BLaER1 treated with 17β-estradiol and CSF1 and Interleukin-3, amounts not matched to agents 10 nM and 100 nM (cell line): ENCODE measurements around the gene FAM193A.

Experiments used
- H3K27ac ChIP-seq, 11 experiments: shearing (Covaris generic); formaldehyde crosslinking; 2 replicates each; pipeline ENCODE4 v1.8.1; 2022
- H3K27me3 ChIP-seq, 11 experiments: shearing (Covaris generic); formaldehyde crosslinking; 2 replicates each; pipeline ENCODE4 v1.8.1; 2022
- H3K36me3 ChIP-seq, 11 experiments: shearing (Covaris generic); formaldehyde crosslinking; 2 replicates each; pipeline ENCODE4 v1.8.1; 2022
- H3K4me1 ChIP-seq, 10 experiments: shearing (Covaris generic); formaldehyde crosslinking; 2 replicates each; pipeline ENCODE4 v1.8.1; 2022
- H3K4me2 ChIP-seq, 11 experiments: shearing (Covaris generic); formaldehyde crosslinking; 2 replicates each; pipeline ENCODE4 v1.8.1; 2022
- H3K4me3 ChIP-seq, 10 experiments: shearing (Covaris generic); formaldehyde crosslinking; 2 replicates each; pipeline ENCODE4 v1.8.1; 2022
- H3K9ac ChIP-seq, 11 experiments: shearing (Covaris generic); formaldehyde crosslinking; 2 replicates each; pipeline ENCODE4 v1.8.1; 2022
- H3K9me3 ChIP-seq, 11 experiments: shearing (Covaris generic); formaldehyde crosslinking; replicated peaks in 1 of 11; 2 replicates each; pipeline ENCODE4 v1.8.1; 2022
- H4K20me1 ChIP-seq, 11 experiments: shearing (Covaris generic); formaldehyde crosslinking; 2 replicates each; pipeline ENCODE4 v1.8.1; 2022
- Cebpa-rat ChIP-seq, 11 experiments: shearing (Covaris generic); IDR thresholded peaks; 2 replicates each; pipeline ENCODE4 v1.8.1; 2022

FAM193A gene

GRCh38 chr4:2642968-2643367, 106.5 kb downstream of the FAM193A start:
- Histone ChIP-seq H3K9ac (no peak overlapping the region), H3K9me3 (peaks cover 0 to 1% (median 0%) of the 10 kb centered on the region in 11 experiments; a peak in 1 of 22 replicates), H4K20me1 (peaks cover 9 to 59% (median 42%) of the 10 kb centered on the region in 11 experiments; a peak in 19 of 22 replicates), H3K4me2 (no peak overlapping the region), H3K27me3 (no peaks in the 10 kb centered on the region), H3K36me3 (peaks cover 90 to 99% (median 96%) of the 10 kb centered on the region in 11 experiments), H3K4me1 (no peaks in the 10 kb centered on the region), H3K4me3 (no peak overlapping the region), H3K27ac (no peak overlapping the region)
- TF ChIP-seq Cebpa-rat (IDR thresholded peaks at IDR 0.05): no peak

GRCh38 chr4:2643555-2643954, 107.1 kb downstream of the FAM193A start:
- TF ChIP-seq Cebpa-rat (IDR thresholded peaks at IDR 0.05): no peak
- Histone ChIP-seq H3K27me3 (no peaks in the 10 kb centered on the region), H3K9me3 (peaks cover 0 to 7% (median 4%) of the 10 kb centered on the region in 11 experiments; a peak in 9 of 22 replicates), H4K20me1 (peaks cover 4 to 59% (median 36%) of the 10 kb centered on the region in 11 experiments; a peak in 18 of 22 replicates), H3K4me1 (no peaks in the 10 kb centered on the region), H3K4me3 (no peak overlapping the region), H3K27ac (no peak overlapping the region), H3K4me2 (no peak overlapping the region), H3K36me3 (peaks cover 90 to 99% (median 96%) of the 10 kb centered on the region in 11 experiments), H3K9ac (no peak overlapping the region)

DNA sequence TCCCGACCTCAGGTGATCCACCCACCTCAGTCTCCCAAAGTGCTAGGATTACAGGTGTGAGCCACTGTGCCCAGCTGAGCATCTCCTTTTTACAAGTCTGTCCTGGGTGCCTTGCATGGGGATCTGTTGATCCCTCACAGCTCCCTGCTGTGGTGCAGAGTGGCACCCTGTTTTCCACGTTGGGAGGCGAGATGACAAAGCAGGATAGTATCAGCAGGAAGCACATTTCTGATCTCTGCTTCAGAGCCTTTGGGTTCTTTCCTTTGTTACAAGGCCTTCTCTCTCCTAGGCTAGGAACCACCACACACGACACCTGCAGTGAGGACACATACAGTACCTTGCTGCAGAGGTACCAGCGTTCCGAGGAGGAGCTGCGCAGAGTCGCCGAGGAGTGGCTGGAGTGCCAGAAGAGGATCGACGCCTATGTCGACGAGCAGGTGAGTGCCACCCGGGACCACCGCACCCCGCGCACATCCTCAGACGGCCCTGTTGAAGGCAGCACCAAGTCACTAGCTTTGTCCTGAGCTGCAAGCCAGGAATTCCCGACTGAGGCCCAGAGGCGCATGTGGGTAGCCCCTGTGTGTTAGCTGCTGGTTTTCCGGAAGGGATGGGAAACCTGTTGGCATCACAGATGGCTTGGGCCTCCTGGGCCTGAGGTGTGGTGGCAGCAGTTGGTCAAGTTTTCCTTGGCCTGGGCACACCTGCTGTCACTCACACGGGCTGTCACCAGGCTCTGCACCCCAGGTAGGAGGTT, 110.1 kb downstream of the FAM193A start:
- no peak overlapping the region for H3K27ac ChIP-seq
- no peak for TF ChIP-seq Cebpa-rat (IDR thresholded peaks at IDR 0.05)
- H3K4me1 ChIP-seq: peaks cover under 1 to 16% (median 8%) of the 10 kb centered on the region in 10 experiments; a peak in 19 of 20 replicates
- H3K27me3 ChIP-seq: no peaks in the 10 kb centered on the region
- no peak overlapping the region for H3K4me2 ChIP-seq
- peaks cover 0 to 50% (median 23%) of the 10 kb centered on the region in 11 experiments; a peak in 16 of 22 replicates for H4K20me1 ChIP-seq
- H3K9me3 ChIP-seq: peaks cover 0 to 33% (median 23%) of the 10 kb centered on the region in 11 experiments; a peak in 15 of 22 replicates
- no peak overlapping the region for H3K9ac ChIP-seq
- no peak overlapping the region for H3K4me3 ChIP-seq
- peaks cover 90 to 99% (median 96%) of the 10 kb centered on the region in 11 experiments for H3K36me3 ChIP-seq

DNA sequence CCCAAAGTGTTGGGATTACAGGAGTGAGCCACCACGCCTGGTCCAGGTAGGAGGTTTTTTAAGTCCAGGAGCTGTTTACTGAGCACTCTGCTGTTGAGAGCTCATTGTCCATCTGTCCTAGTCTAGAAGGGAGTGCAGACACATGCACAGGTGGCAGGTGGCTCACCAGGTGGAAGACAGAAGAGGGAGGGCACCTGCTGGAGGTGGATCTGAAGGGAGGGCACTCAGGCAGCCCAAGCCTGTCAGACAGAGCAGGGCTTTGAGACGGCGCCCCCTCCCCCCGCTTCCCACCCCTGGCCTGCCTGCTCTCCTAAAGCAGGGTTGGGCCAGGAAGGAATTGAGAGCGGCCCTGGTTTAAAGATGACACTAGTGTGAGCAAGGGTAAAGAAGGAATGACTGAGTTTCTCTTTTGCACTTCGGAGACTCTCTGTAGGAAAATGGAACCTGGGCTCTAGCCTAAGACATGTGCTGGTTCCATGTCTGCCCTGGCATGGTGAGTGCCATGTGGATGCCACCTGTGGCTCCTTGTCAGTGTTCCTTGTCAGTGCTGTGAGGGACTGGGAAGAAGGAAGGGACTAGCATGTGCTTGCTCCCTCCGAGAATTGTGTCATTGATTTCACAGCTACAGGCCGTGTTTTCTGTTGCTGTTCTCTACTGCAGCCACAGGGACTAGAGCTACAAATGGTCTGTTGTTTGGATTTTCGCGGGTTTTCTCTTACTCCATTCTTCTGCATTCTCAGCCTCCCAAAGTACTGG, 111.1 kb downstream of the FAM193A start:
- H3K4me1 ChIP-seq: peaks cover 10 to 26% (median 19%) of the 10 kb centered on the region in 10 experiments
- peaks cover 0 to 33% (median 23%) of the 10 kb centered on the region in 11 experiments; a peak in 15 of 22 replicates for H3K9me3 ChIP-seq
- H3K36me3 ChIP-seq: peaks cover 84 to 98% (median 89%) of the 10 kb centered on the region in 11 experiments
- TF ChIP-seq Cebpa-rat (IDR thresholded peaks at IDR 0.05): no peak
- peaks cover 0 to 51% (median 27%) of the 10 kb centered on the region in 11 experiments; a peak in 16 of 22 replicates for H4K20me1 ChIP-seq
- H3K9ac ChIP-seq: no peak overlapping the region
- no peaks in the 10 kb centered on the region for H3K27me3 ChIP-seq
- H3K4me3 ChIP-seq: no peak overlapping the region
- H3K27ac ChIP-seq: no peak overlapping the region
- no peak overlapping the region for H3K4me2 ChIP-seq

DNA sequence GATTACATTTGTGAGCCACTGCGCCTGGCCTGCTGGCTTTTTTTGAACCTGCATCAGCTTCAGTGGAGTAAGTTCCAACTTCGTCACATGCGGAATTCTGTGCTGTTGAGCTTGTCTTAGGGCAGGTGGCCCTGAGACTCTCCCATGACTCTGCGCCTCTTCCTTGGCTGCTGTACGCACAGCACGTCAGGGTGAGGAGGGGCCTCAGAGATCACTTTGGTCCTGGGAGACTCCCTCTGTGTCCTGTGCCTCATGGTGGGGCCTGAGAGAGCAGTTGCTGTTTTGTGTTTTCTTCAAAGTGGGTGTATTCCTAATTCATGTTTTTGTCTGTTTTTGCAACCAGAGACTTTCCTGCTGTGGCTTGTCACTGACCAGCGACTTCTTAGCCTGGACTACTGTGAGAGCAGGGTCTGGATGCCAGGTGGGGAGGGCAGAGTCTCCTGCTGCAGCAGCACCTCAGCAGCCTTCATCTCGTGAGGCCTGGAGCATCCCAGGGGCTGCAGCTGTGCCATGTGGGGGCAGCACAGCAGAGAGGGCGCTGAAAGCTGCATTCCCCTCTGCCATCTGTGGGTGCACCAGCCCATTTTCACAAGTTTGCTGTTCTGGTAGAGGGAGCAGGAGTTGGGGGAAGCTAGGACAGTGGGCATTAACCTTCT, 111.8 kb downstream of the FAM193A start:
- no peak for TF ChIP-seq Cebpa-rat (IDR thresholded peaks at IDR 0.05)
- peaks cover 0 to 52% (median 30%) of the 10 kb centered on the region in 11 experiments; a peak in 16 of 22 replicates for H4K20me1 ChIP-seq
- no peaks in the 10 kb centered on the region for H3K27me3 ChIP-seq
- H3K4me2 ChIP-seq: no peak overlapping the region
- H3K27ac ChIP-seq: no peak overlapping the region
- peaks cover 10 to 33% (median 24%) of the 10 kb centered on the region in 10 experiments for H3K4me1 ChIP-seq
- H3K9ac ChIP-seq: no peak overlapping the region
- peaks cover 0 to 33% (median 23%) of the 10 kb centered on the region in 11 experiments; a peak in 15 of 22 replicates for H3K9me3 ChIP-seq
- peaks cover 78 to 97% (median 82%) of the 10 kb centered on the region in 11 experiments for H3K36me3 ChIP-seq
- H3K4me3 ChIP-seq: no peak overlapping the region

DNA sequence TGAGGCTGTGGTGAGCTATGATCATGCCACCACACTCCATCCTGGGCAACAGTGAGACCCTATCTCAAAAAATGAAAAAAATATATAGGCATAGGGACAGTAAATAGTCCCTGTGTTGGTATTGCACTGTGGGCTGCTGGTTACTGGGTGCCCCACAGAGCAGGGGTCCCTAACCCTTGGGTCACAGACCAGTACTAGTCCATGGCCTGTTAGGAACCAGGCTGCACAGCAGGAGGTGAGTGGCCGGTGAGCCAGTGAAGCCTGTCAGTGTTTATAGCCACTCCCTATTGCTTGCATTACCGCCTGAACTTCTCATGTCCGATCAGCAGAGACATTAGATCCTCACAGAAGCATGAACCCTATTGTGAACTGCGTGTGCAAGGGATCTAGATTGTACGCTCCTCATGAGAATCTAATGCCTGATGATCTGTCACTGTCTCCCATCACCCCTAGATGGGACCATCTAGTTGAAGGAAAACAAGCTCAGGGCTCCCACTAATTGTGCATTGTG, 113.2 kb downstream of the FAM193A start:
- H3K4me1 ChIP-seq: peaks cover 10 to 38% (median 25%) of the 10 kb centered on the region in 10 experiments
- no peak overlapping the region for H3K9ac ChIP-seq
- peaks cover 0 to 33% (median 23%) of the 10 kb centered on the region in 11 experiments; a peak in 15 of 22 replicates for H3K9me3 ChIP-seq
- no peak for TF ChIP-seq Cebpa-rat (IDR thresholded peaks at IDR 0.05)
- H3K4me2 ChIP-seq: no peak overlapping the region
- 0 out of 20 replicates have a peak overlapping the region, but pooled peaks of 1 of the 10 experiments have one; percentile 10 for H3K4me3 ChIP-seq
- H3K27ac ChIP-seq: no peak overlapping the region
- H4K20me1 ChIP-seq: peaks cover 0 to 50% (median 22%) of the 10 kb centered on the region in 11 experiments; a peak in 15 of 22 replicates
- no peaks in the 10 kb centered on the region for H3K27me3 ChIP-seq
- H3K36me3 ChIP-seq: peaks cover 72 to 97% (median 81%) of the 10 kb centered on the region in 11 experiments

GRCh38 chr4:2650276-2650675, 113.8 kb downstream of the FAM193A start:
- H3K27ac ChIP-seq: no peak overlapping the region
- no peak overlapping the region for H3K4me3 ChIP-seq
- H3K4me1 ChIP-seq: peaks cover 10 to 38% (median 25%) of the 10 kb centered on the region in 10 experiments
- H3K9me3 ChIP-seq: peaks cover 0 to 33% (median 23%) of the 10 kb centered on the region in 11 experiments; a peak in 15 of 22 replicates
- peaks cover 0 to 53% (median 19%) of the 10 kb centered on the region in 11 experiments; a peak in 15 of 22 replicates for H4K20me1 ChIP-seq
- peak overlapping the region in 1 of 11 experiments; percentile 92; a peak in 1 of 22 replicates for H3K4me2 ChIP-seq
- peaks cover 75 to 97% (median 82%) of the 10 kb centered on the region in 11 experiments for H3K36me3 ChIP-seq
- no peak overlapping the region for H3K9ac ChIP-seq
- TF ChIP-seq Cebpa-rat (IDR thresholded peaks at IDR 0.05): no peak
- H3K27me3 ChIP-seq: no peaks in the 10 kb centered on the region

- H3K4me1 ChIP-seq: peaks cover 10 to 38% (median 25%) of the 10 kb centered on the region in 10 experiments
- H3K9me3 ChIP-seq: peaks cover 0 to 33% (median 23%) of the 10 kb centered on the region in 11 experiments; a peak in 15 of 22 replicates
- H3K36me3 ChIP-seq: peaks cover 78 to 99% (median 84%) of the 10 kb centered on the region in 11 experiments
- peaks cover 0 to 59% (median 19%) of the 10 kb centered on the region in 11 experiments; a peak in 14 of 22 replicates for H4K20me1 ChIP-seq
- H3K27me3 ChIP-seq: no peaks in the 10 kb centered on the region
- H3K9ac ChIP-seq: no peak overlapping the region
- no peak overlapping the region for H3K4me3 ChIP-seq
- TF ChIP-seq Cebpa-rat (IDR thresholded peaks at IDR 0.05): no peak
- H3K4me2 ChIP-seq: peak overlapping the region in 10 of 11 experiments; percentile 21 to 92 (median 80); a peak in 18 of 22 replicates
- H3K27ac ChIP-seq: peak overlapping the region in 4 of 11 experiments; percentile 59 to 69 (median 66); a peak in 6 of 22 replicates
These were observed 115.1 kb downstream of the FAM193A start for GRCh38 chr4:2651546-2651945.
